Sigmoid colon (tissue), 4 donors: ENCODE measurements around the gene PLPPR3.

Source experiments
- CTCF ChIP-seq, 4 experiments: fragments of 450-650 bp in 3 of 4; fragments of 200-600 bp in 1 of 4; IDR thresholded peaks; one replicate each; pipeline ENCODE4 v1.5.1; 2016 to 2019; ENCODE audit warnings: antibody characterized with exemption in 4 of 4, mild to moderate bottlenecking in 3 of 4, moderate library complexity in 2 of 4
- POLR2AphosphoS5 ChIP-seq, 4 donors: sonication (generic); formaldehyde crosslinking; IDR thresholded peaks; one replicate each; pipeline ENCODE4 v1.6.1; 2017; ENCODE audit warnings: antibody characterized with exemption in 4 of 4

- TF ChIP-seq CTCF (IDR thresholded peaks at IDR 0.05) (no peak), POLR2AphosphoS5 (IDR thresholded peaks at IDR 0.05) (no peak)
These were observed 6.1 kb upstream of the PLPPR3 start, which contains the start of gene AZU1 for GRCh38 chr19:827710-828321.
